ENCODE measurements around the gene TACSTD2. TPM values are rescaled to one million over a fixed set of nuclear protein-coding genes. Genes with fewer than 3 reads are reported as not detected.
"Not testable (repeated sequence)": the region's sequence is repeated elsewhere in the genome, so short reads cannot be mapped to it uniquely, and the experiment has no call there.

TACSTD2 gene
- total RNA-seq, 1 donor from 2014 or later: 124 TPM

DNA sequence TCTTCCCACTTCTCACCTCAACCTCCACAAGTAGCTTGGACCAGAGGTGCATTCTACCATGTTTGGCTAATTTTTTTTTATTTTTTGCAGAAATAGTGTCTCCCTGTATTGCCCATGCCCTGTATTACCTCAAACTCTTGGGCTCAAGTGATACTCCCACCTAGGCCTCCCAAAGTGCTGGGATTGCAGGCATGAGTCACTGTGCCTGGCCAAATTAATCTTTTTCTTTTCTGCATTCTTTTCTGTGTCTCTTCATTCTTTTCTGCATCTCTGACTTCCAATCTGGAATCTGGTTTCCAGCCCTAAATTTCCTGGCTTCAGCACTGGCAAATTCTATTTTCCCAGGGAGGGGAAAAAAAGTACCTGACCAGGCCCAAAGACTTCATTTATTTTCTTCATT, 31.2 kb upstream of the TACSTD2 start:
- no peaks in the 10 kb centered on the region for H3K27me3 ChIP-seq (ENCODE audit: control insufficient read depth, insufficient read depth, low read length)
- FAIRE-seq (no peak), DNase-seq (ENCODE audit: low read depth) (no peak)
- H3K4me3 ChIP-seq (ENCODE audit: low read depth, low read length): no peak overlapping the region
- H3K36me3 ChIP-seq (ENCODE audit: control insufficient read depth, insufficient read depth, low read length): peaks cover 1% of the 10 kb centered on the region
- TF ChIP-seq, protein P1, sequence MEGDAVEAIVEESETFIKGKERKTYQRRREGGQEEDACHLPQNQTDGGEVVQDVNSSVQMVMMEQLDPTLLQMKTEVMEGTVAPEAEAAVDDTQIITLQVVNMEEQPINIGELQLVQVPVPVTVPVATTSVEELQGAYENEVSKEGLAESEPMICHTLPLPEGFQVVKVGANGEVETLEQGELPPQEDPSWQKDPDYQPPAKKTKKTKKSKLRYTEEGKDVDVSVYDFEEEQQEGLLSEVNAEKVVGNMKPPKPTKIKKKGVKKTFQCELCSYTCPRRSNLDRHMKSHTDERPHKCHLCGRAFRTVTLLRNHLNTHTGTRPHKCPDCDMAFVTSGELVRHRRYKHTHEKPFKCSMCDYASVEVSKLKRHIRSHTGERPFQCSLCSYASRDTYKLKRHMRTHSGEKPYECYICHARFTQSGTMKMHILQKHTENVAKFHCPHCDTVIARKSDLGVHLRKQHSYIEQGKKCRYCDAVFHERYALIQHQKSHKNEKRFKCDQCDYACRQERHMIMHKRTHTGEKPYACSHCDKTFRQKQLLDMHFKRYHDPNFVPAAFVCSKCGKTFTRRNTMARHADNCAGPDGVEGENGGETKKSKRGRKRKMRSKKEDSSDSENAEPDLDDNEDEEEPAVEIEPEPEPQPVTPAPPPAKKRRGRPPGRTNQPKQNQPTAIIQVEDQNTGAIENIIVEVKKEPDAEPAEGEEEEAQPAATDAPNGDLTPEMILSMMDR (IDR thresholded peaks at IDR 0.05; ENCODE audit: insufficient read depth, low read length, severe bottlenecking): no peak

DNA sequence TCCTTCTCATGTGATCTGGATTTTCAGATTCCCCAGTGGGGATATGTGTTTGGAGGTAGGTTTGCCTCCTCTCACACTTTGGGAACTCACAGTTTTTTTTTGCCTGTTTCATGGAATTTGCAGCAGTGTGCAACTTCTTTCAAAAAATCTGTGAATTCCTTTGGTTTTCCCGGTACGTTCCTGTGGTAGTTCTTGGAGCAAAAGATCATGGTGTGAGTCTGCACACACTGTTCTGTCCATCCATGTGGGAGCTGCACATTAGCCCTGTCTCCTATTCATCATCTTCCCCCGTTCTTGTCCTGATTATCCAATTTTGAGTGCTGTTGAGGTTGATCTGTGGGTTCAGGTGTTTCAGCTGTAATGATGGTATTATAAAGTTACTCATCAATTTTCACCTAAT, 30.3 kb upstream of the TACSTD2 start:
- TF ChIP-seq, protein P1 (IDR thresholded peaks at IDR 0.05; ENCODE audit: insufficient read depth, low read length, severe bottlenecking): no peak
- H3K4me3 ChIP-seq (ENCODE audit: low read depth, low read length): no peak overlapping the region
- DNase-seq (ENCODE audit: low read depth) (no peak), FAIRE-seq (peak; percentile 55)
- peaks cover under 1% of the 10 kb centered on the region for H3K36me3 ChIP-seq (ENCODE audit: control insufficient read depth, insufficient read depth, low read length)
- no peaks in the 10 kb centered on the region for H3K27me3 ChIP-seq (ENCODE audit: control insufficient read depth, insufficient read depth, low read length)

DNA sequence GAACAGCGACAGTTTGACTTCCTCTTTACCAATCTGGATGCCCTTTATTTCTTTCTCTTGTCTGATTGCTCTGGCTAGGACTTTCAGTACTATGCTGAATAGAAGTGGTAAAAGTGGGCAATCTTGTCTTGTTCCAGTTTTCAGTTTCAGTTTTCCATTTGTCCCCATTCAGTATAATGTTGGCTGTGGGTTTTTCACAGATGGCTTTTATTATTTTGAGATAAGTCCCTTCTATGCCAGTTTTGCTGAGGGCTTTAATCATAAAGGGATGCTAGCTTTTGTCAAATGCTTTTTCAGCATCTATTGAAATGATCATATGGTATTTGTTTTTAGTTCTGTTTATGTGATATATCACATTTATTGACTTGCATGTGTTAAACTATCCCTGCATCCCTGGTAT, 24.9 kb upstream of the TACSTD2 start:
- DNase-seq (ENCODE audit: low read depth); H3K4me3 ChIP-seq (ENCODE audit: low read depth, low read length); H3K27me3 ChIP-seq (ENCODE audit: control insufficient read depth, insufficient read depth, low read length); H3K36me3 ChIP-seq (ENCODE audit: control insufficient read depth, insufficient read depth, low read length); FAIRE-seq: not testable (repeated sequence)

DNA sequence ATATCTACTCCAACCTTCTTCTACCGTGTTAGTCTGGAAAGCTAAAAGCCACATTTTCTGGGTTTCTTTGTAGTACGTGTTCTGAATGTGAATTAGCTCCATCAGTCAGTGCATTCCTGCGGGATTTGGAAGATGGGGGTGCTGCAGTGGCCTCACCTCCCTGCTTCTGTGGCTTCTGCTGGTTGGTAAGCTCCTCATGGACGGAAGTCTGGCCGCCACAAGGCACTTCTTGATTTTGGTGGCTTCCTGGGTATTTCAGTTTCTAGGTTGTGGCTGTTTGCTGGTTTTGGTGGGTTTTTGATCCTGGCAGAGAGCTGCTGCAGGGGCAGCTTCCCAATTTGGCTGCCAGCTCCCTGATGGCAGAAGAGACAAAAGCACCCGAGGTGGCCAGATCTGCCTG, 20.9 kb upstream of the TACSTD2 start:
- TF ChIP-seq, protein P1 (IDR thresholded peaks at IDR 0.05; ENCODE audit: insufficient read depth, low read length, severe bottlenecking): no peak
- Histone ChIP-seq H3K27me3 (ENCODE audit: control insufficient read depth, insufficient read depth, low read length) (no peaks in the 10 kb centered on the region), H3K36me3 (ENCODE audit: control insufficient read depth, insufficient read depth, low read length) (no peaks in the 10 kb centered on the region), H3K4me3 (ENCODE audit: low read depth, low read length) (no peak overlapping the region)
- no peak for DNase-seq (ENCODE audit: low read depth)
- no peak for FAIRE-seq

DNA sequence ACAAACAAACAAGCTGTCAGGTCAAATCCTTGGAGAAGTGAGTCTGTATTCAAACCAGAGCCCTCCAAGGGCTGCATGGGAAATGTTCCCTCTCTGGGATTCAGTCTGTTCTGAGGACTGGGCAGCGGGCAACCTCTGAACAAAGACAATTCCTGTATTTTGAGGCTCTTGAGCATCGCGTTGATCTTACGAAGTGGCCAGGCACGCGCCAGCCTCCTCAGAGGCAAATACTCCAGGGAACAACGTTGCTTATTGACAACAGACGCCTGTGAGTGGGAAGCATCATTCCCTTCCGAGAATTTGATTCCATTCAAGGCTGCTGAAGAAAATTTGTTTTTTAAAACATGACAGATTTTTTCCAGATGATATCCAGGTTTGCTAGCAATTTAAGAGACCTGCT, 20.0 kb upstream of the TACSTD2 start:
- Histone ChIP-seq H3K36me3 (ENCODE audit: control insufficient read depth, insufficient read depth, low read length) (no peaks in the 10 kb centered on the region), H3K27me3 (ENCODE audit: control insufficient read depth, insufficient read depth, low read length) (no peaks in the 10 kb centered on the region), H3K4me3 (ENCODE audit: low read depth, low read length) (no peak overlapping the region)
- DNase-seq (ENCODE audit: low read depth) (no peak), FAIRE-seq (no peak)
- TF ChIP-seq, protein P1 (IDR thresholded peaks at IDR 0.05; ENCODE audit: insufficient read depth, low read length, severe bottlenecking): no peak

DNA sequence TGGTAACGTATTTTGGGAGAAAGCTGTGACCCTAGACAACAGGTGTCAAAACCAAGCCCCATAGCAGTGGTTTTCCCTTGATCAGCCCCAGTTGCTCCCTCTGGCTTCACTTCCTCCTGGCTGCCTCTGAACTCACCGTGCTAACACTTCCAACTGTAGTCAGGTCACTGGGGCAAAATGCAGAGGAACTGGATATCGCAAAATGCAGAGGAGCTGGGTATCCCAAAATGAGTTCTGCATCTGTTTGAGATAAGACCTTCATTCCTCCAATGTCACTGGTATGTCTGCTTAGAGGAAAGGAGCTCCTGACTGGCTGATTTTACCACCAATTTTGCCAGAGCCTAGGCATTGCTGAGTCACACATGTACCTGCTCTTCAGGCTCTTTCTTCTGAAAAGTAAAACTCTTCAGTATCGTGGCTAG, 19.6 kb upstream of the TACSTD2 start:
- Histone ChIP-seq H3K4me3 (ENCODE audit: low read depth, low read length) (no peak overlapping the region), H3K27me3 (ENCODE audit: control insufficient read depth, insufficient read depth, low read length) (no peaks in the 10 kb centered on the region), H3K36me3 (ENCODE audit: control insufficient read depth, insufficient read depth, low read length) (no peaks in the 10 kb centered on the region)
- TF ChIP-seq, protein P1 (IDR thresholded peaks at IDR 0.05; ENCODE audit: insufficient read depth, low read length, severe bottlenecking): no peak
- DNase-seq (ENCODE audit: low read depth): peak; percentile 54
- FAIRE-seq: peak; percentile 91

Measured in bronchial epithelial cell (primary cell).